PFSK-1 (cell line): ENCODE measurements around the gene SPIN1.

Source experiments
- POLR2AphosphoS5 ChIP-seq: IDR thresholded peaks from 2 replicates; pipeline ENCODE4 v1.6.1; 2012; ENCODE audit warnings: low read depth, mild to moderate bottlenecking, control low read depth, low read length, moderate library complexity
- SIN3A ChIP-seq: IDR thresholded peaks from 2 replicates; pipeline ENCODE4 v1.6.1; 2012; ENCODE audit warnings: mild to moderate bottlenecking, low read length, moderate library complexity, borderline replicate concordance; ENCODE audit not compliant: insufficient read depth
- TF ChIP-seq, protein P1 (sequence below), 2 experiments: IDR thresholded peaks; 2 replicates each; pipeline versions ENCODE4 v1.6.1 to v1.8.0; 2011 to 2012; ENCODE audit warnings: low read depth in 2 of 2, low read length in 2 of 2, control low read depth in 1 of 2, inconsistent platforms in 1 of 2, mild to moderate bottlenecking in 1 of 2, moderate library complexity in 1 of 2; ENCODE audit not compliant: insufficient read depth in 1 of 2

GRCh38 chr9:88379352-88379751, 8.9 kb upstream of the SPIN1 start:
- TF ChIP-seq POLR2AphosphoS5 (no peak), SIN3A (no peak)
- TF ChIP-seq, protein P1, sequence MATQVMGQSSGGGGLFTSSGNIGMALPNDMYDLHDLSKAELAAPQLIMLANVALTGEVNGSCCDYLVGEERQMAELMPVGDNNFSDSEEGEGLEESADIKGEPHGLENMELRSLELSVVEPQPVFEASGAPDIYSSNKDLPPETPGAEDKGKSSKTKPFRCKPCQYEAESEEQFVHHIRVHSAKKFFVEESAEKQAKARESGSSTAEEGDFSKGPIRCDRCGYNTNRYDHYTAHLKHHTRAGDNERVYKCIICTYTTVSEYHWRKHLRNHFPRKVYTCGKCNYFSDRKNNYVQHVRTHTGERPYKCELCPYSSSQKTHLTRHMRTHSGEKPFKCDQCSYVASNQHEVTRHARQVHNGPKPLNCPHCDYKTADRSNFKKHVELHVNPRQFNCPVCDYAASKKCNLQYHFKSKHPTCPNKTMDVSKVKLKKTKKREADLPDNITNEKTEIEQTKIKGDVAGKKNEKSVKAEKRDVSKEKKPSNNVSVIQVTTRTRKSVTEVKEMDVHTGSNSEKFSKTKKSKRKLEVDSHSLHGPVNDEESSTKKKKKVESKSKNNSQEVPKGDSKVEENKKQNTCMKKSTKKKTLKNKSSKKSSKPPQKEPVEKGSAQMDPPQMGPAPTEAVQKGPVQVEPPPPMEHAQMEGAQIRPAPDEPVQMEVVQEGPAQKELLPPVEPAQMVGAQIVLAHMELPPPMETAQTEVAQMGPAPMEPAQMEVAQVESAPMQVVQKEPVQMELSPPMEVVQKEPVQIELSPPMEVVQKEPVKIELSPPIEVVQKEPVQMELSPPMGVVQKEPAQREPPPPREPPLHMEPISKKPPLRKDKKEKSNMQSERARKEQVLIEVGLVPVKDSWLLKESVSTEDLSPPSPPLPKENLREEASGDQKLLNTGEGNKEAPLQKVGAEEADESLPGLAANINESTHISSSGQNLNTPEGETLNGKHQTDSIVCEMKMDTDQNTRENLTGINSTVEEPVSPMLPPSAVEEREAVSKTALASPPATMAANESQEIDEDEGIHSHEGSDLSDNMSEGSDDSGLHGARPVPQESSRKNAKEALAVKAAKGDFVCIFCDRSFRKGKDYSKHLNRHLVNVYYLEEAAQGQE (IDR thresholded peaks at IDR 0.05; ENCODE audit: insufficient read depth in 1 of 2, low read depth in 2 of 2, low read length in 2 of 2), result no peak
